HepG2 (cell line): ENCODE measurements around the gene BTBD6. TPM values are rescaled to one million over a fixed set of nuclear protein-coding genes. Genes with fewer than 3 reads are reported as not detected.

Experiments
- ATAC-seq: fragments of 200-7000 bp; cut with Tn5 transposase; 3 replicates; pipeline ENCODE4 v1.9.1; 2020; ENCODE audit warnings: mild to moderate bottlenecking, moderate library complexity
- BruUV-seq: library from RNA; stranded (reverse); fragments of 400-500 nt; replicated peaks from 2 replicates; lab custom pipeline; 2021; lab: Mats Ljungman, UMichigan
- CTCF ChIA-PET: fragments of 300-600 bp; formaldehyde crosslinking; extraction: SDS; loops from one replicate; lab custom pipeline; 2021; ENCODE audit warnings: low total read pairs, inconsistent platforms, low intra/inter-chr PET ratio; lab: Yijun Ruan, JAX
- POLR2A ChIA-PET: fragments of 350-600 bp; sonication (Branson Sonifier 250); formaldehyde crosslinking; loops from one replicate; lab custom pipeline; 2020; ENCODE audit warnings: antibody characterized with exemption, inconsistent platforms; lab: Yijun Ruan, JAX
- DNase-seq: peaks from one replicate; pipeline ENCODE4 v3.0.0-alpha.2; 2015; ENCODE audit warnings: low spot score
- FAIRE-seq: peaks from 3 replicates; lab custom pipeline; 2011; peaks lifted over from hg19 to GRCh38; lab: Jason Lieb, UNC
- H2AFZ ChIP-seq: one replicate; pipeline ENCODE4 v1.6.1; 2011; ENCODE audit warnings: low read length, inconsistent platforms
- H3K27ac ChIP-seq: fragments of 300-600 bp; 3 replicates; pipeline ENCODE4 v1.8.0; 2011; ENCODE audit warnings: mixed run types, mild to moderate bottlenecking, mixed read lengths, low read length, inconsistent platforms; ENCODE audit not compliant: insufficient read depth; ENCODE audit errors: extremely low read length
- H3K27me3 ChIP-seq, 2 experiments: fragments of 200-600 bp in 1 of 2; 2 replicates in 1 of 2; 3 replicates in 1 of 2; pipeline versions ENCODE4 v1.6.0 to v1.8.0; 2011; ENCODE audit warnings: low read length in 2 of 2, mild to moderate bottlenecking in 2 of 2, moderate library complexity in 2 of 2, inconsistent platforms in 1 of 2; ENCODE audit not compliant: insufficient read depth in 2 of 2, control insufficient read depth in 1 of 2
- H3K36me3 ChIP-seq, 2 experiments: fragments of 200-600 bp in 1 of 2; replicated peaks in 1 of 2; 2 replicates in 1 of 2; 3 replicates in 1 of 2; pipeline versions ENCODE4 v1.5.1 to v1.8.0; 2011; ENCODE audit warnings: low read length in 2 of 2, inconsistent platforms in 1 of 2; ENCODE audit not compliant: insufficient read depth in 2 of 2, control insufficient read depth in 1 of 2
- H3K4me1 ChIP-seq: 2 replicates; pipeline ENCODE4 v1.5.1; 2012; ENCODE audit warnings: low read length, inconsistent platforms; ENCODE audit not compliant: insufficient read depth
- H3K4me2 ChIP-seq: 2 replicates; pipeline ENCODE4 v1.6.0; 2011; ENCODE audit warnings: low read depth, low read length, inconsistent platforms
- H3K4me3 ChIP-seq, 3 experiments: fragments of 200-600 bp in 1 of 3; sonication (generic), shearing (Covaris generic) in 1 of 3; replicated peaks in 1 of 3; 2 replicates each; pipeline ENCODE4 v1.5.1; 2011 to 2016; ENCODE audit warnings: low read length in 3 of 3, inconsistent platforms in 2 of 3, low read depth in 2 of 3, mild to moderate bottlenecking in 2 of 3, control low read depth in 1 of 3, mixed read lengths in 1 of 3; ENCODE audit not compliant: insufficient read depth in 1 of 3
- H3K79me2 ChIP-seq: one replicate; pipeline ENCODE4 v1.6.1; 2011; ENCODE audit warnings: low read length, inconsistent platforms; ENCODE audit not compliant: insufficient read depth
- H3K9ac ChIP-seq: 2 replicates; pipeline ENCODE4 v1.6.0; 2011; ENCODE audit warnings: mild to moderate bottlenecking, low read depth, low read length, inconsistent platforms; ENCODE audit not compliant: insufficient read depth
- H3K9me3 ChIP-seq: 2 replicates; pipeline ENCODE4 v1.5.1; 2012; ENCODE audit warnings: mild to moderate bottlenecking, low read length
- H4K20me1 ChIP-seq: 2 replicates; pipeline ENCODE4 v1.6.0; 2011; ENCODE audit warnings: inconsistent platforms, mild to moderate bottlenecking, low read length, moderate library complexity; ENCODE audit not compliant: insufficient read depth
- EHMT2 ChIP-seq: fragments of 200-600 bp; sonication (generic); IDR thresholded peaks from 2 replicates; pipeline ENCODE4 v1.7.0; 2017; ENCODE audit warnings: antibody characterized with exemption, low read depth, low read length, borderline replicate concordance
- HDAC1 ChIP-seq: sonication (generic); formaldehyde crosslinking; IDR thresholded peaks from 2 replicates; pipeline ENCODE4 v1.5.1; 2020; ENCODE audit warnings: mild to moderate bottlenecking, missing genetic modification reagents
- ISL2 ChIP-seq: sonication (generic); formaldehyde crosslinking; IDR thresholded peaks from 2 replicates; pipeline ENCODE4 v1.5.0; 2020; ENCODE audit warnings: missing genetic modification reagents
- SKI ChIP-seq: fragments of 450-650 bp; IDR thresholded peaks from one replicate; pipeline ENCODE4 v1.6.1; 2018; ENCODE audit warnings: mild to moderate bottlenecking; ENCODE audit not compliant: partially characterized antibody
- TBL1XR1 ChIP-seq: fragments of 150-350 bp; IDR thresholded peaks from 2 replicates; pipeline ENCODE4 v1.6.1; 2014; ENCODE audit warnings: borderline replicate concordance, low read length; ENCODE audit not compliant: partially characterized antibody
- ZHX2 ChIP-seq, 2 experiments: sonication (generic) in 1 of 2; formaldehyde crosslinking in 1 of 2; IDR thresholded peaks; 2 replicates each; pipeline versions ENCODE4 v1.6.1 to v1.9.0; 2014 to 2022; ENCODE audit warnings: antibody characterized with exemption in 1 of 2, borderline replicate concordance in 1 of 2, inconsistent platforms in 1 of 2, low read depth in 1 of 2, missing genetic modification reagents in 1 of 2
- ZIK1 ChIP-seq: sonication (generic); formaldehyde crosslinking; IDR thresholded peaks from 2 replicates; pipeline ENCODE4 v1.5.0; 2020; ENCODE audit warnings: mild to moderate bottlenecking, low read depth, missing genetic modification reagents, borderline replicate concordance
- ZNF160 ChIP-seq: sonication (generic); formaldehyde crosslinking; IDR thresholded peaks from 2 replicates; pipeline ENCODE4 v1.8.0; 2022; ENCODE audit warnings: mild to moderate bottlenecking, inconsistent platforms, missing genetic modification reagents
- ZNF333 ChIP-seq: sonication (generic); formaldehyde crosslinking; IDR thresholded peaks from 2 replicates; pipeline ENCODE4 v1.4.0; 2020; ENCODE audit warnings: mild to moderate bottlenecking, missing genetic modification reagents, borderline replicate concordance
- WGBS: methylation state at CpG from one replicate; pipeline ENCODE4 v1.1.6; 2017; ENCODE audit warnings: low lambda C conversion rate; 5-methylcytosine and 5-hydroxymethylcytosine counted together
- in situ Hi-C: cut with HindIII; loops from 2 replicates; pipeline ENCODE4 v1.10.0; 2017; ENCODE audit warnings: low pct_unique_long_range_greater_than_20kb; ENCODE audit not compliant: extremely low pct_ligation_motif_present
- intact Hi-C: fragments of 100-400 bp; cut with micrococcal nuclease; formaldehyde crosslinking; loops from one replicate; pipeline ENCODE4 v1.10.0; 2022; ENCODE audit not compliant: unreplicated experiment
- polyA plus RNA-seq, 8 experiments: library from polyadenylated mRNA; depleted of rRNA in 3 of 8; stranded (reverse) in 7 of 8; unstranded in 1 of 8; fragments of >200 nt; fragmentation: Illumina TruSeq in 4 of 8; extraction: Trizol in 4 of 8; gene quantifications; 2 replicates each; pipeline versions ENCODE4 v1.2.1 to v1.2.3, GENCODE V29; 2011 to 2016; ENCODE audit warnings: low read depth in 4 of 8, missing spikeins in 1 of 8, mixed read lengths in 1 of 8; ENCODE audit not compliant: insufficient read depth in 1 of 8
- total RNA-seq, 5 experiments: library from RNA; depleted of rRNA; stranded (reverse); fragments of >200 nt; fragmentation: Illumina TruSeq; extraction: Trizol; gene quantifications; 2 replicates each; pipeline ENCODE4 v1.2.3, GENCODE V29; 2016; ENCODE audit warnings: low read depth in 1 of 5

The BTBD6 gene
- total and polyA plus RNA-seq, 2 of the 13 experiments (the other 11 are each of a cell fraction or from before 2014, with no cell fraction given) = not detected

GRCh38 chr14:105229099-105229655 lies 19.2 kb upstream of the BTBD6 start:
- no peak overlapping the region for H3K9ac ChIP-seq
- POLR2A ChIA-PET = no interaction called here

More at GRCh38 chr14:105229099-105229655, 19.2 kb upstream of the BTBD6 start:
- FAIRE-seq (no peak), ATAC-seq (no peak), DNase-seq (no peak)
- no peaks in the 10 kb centered on the region for H4K20me1 ChIP-seq
- peaks cover 6 to 24% of the 10 kb centered on the region in 2 experiments; a peak in 4 of 5 replicates for H3K36me3 ChIP-seq
- H3K9me3 ChIP-seq = no peaks in the 10 kb centered on the region
- no TSS peak for BruUV-seq
- H3K27me3 ChIP-seq = no peaks in the 10 kb centered on the region
- CTCF ChIA-PET = no interaction called here
- TF ChIP-seq ZNF160 (CRISPR knock-in tag) (no peak), TBL1XR1 (no peak), SKI (no peak), ZIK1 (no peak), ZHX2 (IDR thresholded peaks at IDR 0.05; ENCODE audit: low read depth) (no peak), ZHX2 (CRISPR knock-in tag; IDR thresholded peaks at IDR 0.05; ENCODE audit: borderline replicate concordance) (no peak), ISL2 (no peak), HDAC1 (CRISPR knock-in tag) (no peak), EHMT2 (no peak), ZNF333 (CRISPR knock-in tag) (no peak)
- in situ Hi-C loops (no loop called here), intact Hi-C loops (no loop called here)
- no peak overlapping the region for H3K27ac ChIP-seq
- no peak overlapping the region for H3K4me3 ChIP-seq
- H3K79me2 ChIP-seq = no peaks in the 10 kb centered on the region
- over 99% methylated on average over 15 of the region's 18 CpGs for WGBS
- no peaks in the 10 kb centered on the region for H3K4me1 ChIP-seq
- no peak overlapping the region for H3K4me2 ChIP-seq
- no peak overlapping the region for H2AFZ ChIP-seq
